Suppressor macrophage treated with lipopolysaccharide for 1 hour (primary cell): ENCODE measurements around the gene RAD9A.
"Not testable (repeated sequence)": the region's sequence is repeated elsewhere in the genome, so short reads cannot be mapped to it uniquely, and the experiment has no call there.

Source experiments
- DNase-seq, 3 donors: peaks; one replicate each; pipeline ENCODE4 v3.0.0-alpha.2; 2020 to 2022

The RAD9A gene

DNA sequence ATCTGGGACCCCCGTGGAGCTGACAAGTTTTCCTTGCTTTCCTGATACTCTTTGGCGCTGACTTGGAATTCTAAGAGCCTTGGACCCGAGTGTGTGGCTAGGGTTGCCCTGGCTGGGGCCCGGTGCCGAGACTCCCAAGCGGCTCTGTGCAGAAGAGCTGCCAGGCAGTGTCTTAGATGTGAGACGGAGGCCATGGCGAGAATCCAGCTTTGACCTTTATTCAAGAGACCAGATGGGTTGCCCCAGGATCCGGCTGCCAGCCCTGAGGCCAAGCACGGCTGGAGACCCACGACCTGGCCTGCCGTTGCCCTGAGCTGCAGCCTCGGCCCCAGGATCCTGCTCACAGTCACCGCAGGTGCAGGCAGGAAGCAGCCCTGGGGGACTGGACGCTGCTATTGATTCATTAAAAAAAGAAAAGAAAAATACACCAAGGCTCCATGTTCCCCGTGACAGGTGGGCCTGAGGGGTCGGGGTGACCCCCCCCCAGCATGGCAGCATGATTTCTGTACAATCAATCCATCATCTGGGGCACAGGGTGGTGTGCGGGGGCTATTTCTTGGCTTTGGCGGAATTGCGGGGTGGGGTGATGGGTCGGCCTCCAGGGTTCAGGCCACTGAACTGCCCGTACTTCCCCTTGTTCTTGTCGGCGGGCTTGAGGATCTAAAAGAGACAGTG, 6.3 kb downstream of the RAD9A start:
- DNase-seq = no peak

DNA sequence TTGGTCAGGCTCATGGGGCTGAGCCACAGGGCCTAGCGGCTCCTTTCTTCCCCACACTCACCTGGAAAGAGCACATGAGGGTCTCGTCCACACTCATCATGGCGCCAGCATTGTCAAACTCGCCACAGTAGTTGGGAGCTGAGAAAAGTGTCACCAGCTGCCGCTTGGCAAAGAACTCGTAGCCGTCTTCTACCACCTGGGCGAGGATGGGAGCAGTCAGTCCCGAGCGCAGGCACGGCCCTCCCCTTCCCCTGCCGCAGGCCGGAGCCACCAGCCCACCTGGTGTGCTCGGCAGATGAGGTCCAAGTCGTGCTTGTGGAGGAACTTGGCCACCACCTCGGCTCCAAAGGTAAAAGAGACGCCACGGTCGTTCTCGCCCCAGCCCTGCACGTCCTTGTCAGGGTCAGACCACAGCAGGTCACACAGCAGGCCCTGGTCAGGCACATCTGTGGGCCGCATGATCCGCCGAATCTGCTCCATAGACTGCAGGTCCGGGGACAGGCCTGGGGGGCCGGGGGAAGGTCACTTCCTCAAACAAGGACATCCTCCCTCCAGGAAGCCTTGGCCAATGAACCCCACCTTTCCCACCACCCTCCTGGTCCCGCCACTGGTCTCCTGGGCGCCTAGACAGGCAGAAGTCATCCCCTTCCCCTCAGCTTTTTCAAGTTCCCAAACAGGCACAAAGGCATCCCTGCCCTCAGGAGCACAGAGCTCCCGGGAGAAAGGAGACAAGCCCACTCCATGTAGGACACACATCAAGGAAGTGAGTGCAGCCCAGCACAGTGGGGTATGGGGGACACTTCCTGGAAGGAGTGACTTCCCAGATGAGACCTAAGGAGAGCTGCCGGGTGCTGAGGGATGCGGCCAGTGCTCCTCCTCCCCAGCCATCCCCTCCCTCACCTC, 7.1 kb downstream of the RAD9A start:
- no peak for DNase-seq

- no peak for DNase-seq
Measured at GRCh38 chr11:67400251-67400941, 8.6 kb downstream of the RAD9A start.

- DNase-seq = no peak
Measured at GRCh38 chr11:67400942-67401494, 9.2 kb downstream of the RAD9A start.

DNA sequence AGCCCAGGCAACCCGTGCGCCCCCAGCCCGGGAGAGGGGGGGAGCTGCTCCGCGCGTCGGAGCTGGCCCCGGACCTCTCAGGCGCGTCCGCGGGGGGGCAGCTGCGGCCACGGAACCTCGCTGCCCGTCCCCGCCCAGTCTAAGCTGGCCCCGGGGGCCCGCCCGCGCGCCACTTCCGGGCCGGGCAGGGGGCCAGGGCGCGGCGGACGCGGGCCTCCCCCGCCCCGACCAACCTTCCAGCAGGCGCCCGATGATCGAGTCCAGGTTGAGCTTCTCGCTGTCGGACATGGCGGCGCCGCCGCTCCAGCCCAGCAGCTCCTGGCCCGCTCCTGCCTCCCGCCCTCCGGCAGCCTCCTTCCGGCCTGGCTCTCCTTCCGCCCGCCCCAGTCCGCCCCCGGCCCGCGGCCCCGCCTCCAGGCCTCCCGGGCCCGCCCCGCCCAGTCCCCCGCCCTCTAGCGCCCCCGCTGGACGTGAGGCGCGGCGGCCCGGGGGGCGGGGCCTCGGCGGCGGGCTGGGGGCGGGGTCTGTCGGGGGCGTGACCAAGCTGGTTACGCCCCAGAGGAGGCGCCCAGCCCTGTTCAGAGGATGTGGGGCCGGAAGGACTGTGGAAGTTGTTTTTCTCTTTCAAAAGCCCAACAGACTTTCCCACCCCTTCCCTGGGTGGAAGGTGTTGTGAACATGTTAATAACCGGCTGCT, 9.9 kb downstream of the RAD9A start, which contains the start of gene PPP1CA:
TSS of gene PPP1CA (minus strand) at position 364 of the 697 bp plus-strand sequence. CDS start at position 288, 76 bp downstream.
- DNase-seq = peak; percentile 91 to 98 (median 96)

GRCh38 chr11:67402192-67402839, 10.5 kb downstream of the RAD9A start:
- not testable (repeated sequence) for DNase-seq

GRCh38 chr11:67403085-67403484, 11.3 kb downstream of the RAD9A start:
- DNase-seq = not testable (repeated sequence)

GRCh38 chr11:67404515-67405195, 12.9 kb downstream of the RAD9A start:
- DNase-seq = peak; percentile 68 to 78 (median 76)

DNA sequence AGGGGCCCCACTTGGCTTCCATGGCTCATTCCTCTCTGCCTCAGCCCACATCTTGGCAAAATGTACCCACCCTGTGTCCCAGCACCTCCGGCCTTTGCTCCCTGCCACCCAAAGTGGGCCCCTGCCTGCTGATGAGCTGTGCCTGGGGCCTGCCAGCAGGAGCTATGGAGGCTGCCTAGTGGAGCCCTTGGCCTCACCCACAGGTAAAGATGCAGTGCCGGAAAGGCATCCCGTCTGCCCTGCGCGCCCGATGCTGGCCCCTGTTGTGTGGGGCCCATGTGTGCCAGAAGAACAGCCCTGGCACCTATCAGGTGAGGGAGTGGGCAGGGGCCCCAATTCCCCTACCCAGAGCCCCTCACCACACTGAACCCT, 13.4 kb downstream of the RAD9A start:
- DNase-seq = no peak

- DNase-seq = no peak
Measured at GRCh38 chr11:67405688-67406339, 14.0 kb downstream of the RAD9A start.

- no peak for DNase-seq
Measured at GRCh38 chr11:67406420-67406968, 14.7 kb downstream of the RAD9A start.

DNA sequence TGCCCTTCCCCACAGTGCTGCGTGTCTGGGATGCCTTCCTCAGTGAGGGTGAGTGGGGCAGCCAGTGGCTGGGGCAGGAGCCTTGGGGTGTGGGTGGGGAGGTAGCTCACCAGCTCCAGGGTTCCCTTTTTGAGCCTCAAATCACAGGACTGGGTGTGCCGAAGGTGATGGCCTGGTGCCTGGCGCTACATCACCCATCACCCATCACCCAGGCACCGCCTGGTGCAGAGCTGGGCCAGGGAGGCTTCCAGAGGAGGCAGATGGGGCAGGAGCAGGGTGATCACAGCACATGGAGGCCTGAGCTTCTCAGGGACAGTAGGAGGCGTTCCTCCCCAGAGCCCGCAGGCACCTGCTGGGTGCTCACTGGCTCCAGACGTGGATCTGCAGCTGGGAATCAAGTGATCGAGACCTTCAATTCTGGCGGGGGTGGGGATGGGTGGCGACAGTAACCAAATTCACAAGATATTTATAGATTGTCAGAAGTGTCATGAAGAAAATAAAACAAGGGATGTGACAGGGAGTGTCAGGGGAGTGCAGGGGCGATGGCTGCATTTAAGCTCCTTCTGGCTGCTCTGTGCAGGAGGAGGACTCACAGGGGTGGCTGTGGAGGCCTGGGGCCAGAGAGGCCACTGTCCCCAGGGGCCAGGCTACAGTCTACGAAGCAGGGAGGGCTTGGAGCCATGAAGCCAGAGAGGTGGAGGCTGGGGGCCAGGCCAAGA, 15.3 kb downstream of the RAD9A start:
- no peak for DNase-seq

DNA sequence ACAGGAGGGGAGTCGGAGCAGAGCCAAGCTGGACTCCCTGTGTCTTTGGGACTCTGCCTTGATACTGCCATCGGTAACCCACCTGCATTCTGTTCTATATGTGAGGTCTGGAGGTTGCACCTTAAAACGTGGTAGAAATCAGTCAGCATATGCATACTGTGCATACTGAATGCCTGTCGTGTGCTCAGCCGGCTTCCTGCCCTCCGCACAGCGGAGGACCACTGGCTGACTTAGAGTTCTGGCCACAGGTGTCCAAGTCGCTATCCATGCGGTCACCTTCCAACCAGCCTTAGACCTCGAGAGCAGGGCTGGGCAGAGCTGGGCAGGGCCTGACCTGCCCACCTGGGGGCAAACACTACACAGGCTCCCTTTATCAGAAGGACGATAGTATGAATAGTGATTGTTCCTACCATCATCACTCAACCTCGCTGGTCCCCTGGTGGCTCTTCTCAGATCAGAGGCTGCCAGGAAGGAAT, 15.9 kb downstream of the RAD9A start:
- no peak for DNase-seq

DNA sequence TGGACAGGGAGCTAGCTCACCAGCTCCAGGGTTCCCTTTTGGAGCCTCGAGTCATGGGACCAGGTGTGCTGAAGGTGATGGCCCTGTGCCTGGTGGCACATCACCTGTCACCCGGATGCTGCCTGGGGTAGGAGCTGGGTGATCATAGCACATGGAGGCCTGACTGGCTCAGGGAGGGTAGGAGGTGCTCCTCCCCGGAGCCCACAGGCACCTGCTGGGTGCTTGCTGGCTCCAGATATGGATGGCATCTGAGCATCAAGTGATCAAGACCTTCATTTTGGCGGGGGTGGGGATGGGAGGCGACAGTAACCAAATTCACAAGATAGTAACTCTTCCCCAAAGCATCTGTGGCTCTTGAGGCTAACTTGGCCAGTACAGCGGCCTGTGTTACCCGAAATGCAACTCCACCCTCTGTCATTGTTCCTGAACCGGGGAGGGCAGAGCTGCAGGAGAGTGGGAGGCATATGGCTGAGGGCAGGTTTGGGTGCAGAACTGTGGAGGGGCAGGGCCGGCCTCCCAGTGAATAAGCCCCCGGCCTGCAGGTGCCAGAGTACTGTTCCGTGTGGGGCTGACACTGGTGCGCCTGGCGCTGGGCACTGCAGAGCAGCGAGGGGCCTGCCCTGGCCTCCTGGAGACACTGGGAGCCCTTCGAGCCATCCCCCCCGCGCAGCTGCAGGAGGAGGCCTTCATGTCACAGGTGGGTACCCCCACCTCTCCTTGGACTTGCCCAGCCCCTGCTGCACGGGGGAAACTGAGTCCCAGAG, 16.8 kb downstream of the RAD9A start:
- no peak for DNase-seq

DNA sequence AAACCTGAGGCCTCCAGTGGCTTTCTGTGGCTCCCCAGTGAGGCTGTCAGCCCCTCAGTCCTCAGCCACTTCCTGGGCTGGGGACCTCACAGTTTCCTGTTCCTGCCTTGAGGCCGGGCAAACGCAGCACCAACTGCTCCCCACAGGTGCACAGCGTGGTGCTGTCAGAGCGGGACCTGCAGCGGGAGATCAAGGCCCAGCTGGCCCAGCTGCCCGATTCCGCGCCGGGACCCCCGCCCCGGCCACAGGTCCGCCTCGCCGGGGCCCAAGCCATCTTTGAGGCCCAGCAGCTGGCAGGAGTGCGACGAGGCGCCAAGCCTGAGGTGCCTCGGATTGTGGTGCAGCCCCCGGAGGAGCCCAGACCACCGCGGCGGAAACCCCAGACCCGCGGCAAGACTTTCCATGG, 17.5 kb downstream of the RAD9A start:
- DNase-seq = no peak

DNA sequence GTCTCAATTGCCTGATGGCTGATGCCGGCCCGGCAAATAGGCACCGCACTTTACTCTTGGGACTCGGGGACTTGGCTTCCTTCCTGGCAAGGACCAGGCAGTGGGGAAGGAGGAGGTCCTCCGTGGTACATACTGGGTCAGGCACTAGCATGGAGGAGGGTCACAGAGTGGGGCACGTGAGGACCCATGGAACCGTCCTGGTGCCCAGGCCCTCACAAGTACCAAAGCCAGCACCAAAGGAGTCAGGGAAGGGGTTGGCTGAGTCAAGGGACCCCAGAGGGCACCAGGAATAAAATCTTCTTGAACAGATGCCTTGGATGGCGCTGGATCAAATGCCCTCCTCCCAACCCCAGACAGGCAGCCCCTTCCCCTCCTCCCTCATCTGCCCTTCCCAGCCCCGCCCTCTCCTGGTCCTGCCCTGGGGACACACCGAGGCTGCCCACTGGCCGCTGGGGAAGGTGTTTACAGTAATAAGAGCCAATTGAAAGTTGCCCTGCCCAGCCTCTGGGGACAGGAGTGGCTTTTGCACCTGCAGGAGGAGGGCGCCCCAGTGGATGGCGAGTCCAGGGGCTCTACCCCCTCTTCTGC, 18.1 kb downstream of the RAD9A start:
- no peak for DNase-seq

DNA sequence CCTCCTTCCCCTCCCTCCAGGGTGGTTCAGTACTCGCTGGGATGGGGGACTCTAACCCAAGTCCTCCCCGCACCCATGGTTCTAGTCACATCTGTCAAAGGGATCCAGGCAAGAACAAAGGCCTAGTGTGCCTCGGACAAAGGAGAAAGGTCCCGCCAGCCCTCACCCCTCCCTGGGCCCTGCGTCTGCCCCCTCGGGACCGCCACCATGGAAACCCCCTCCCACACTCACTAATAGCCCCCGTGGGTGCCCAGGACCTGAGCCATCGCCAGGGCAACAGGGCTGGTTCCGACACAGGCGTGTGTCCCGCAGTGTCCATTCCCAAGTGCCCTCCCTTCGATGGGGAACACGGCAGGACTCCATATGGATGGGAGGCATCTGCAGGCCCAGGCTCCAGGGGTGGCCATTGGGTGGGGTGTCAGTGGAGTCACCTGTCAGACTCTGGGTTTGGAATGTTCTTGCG, 18.6 kb downstream of the RAD9A start:
- DNase-seq = no peak
